ENCODE results near the gene VWF. TPM values are rescaled to one million over a fixed set of nuclear protein-coding genes. Genes with fewer than 3 reads are reported as not detected.

The VWF gene
- total RNA-seq, 2 donors from 2014 or later, result 164 to 251 TPM

DNA sequence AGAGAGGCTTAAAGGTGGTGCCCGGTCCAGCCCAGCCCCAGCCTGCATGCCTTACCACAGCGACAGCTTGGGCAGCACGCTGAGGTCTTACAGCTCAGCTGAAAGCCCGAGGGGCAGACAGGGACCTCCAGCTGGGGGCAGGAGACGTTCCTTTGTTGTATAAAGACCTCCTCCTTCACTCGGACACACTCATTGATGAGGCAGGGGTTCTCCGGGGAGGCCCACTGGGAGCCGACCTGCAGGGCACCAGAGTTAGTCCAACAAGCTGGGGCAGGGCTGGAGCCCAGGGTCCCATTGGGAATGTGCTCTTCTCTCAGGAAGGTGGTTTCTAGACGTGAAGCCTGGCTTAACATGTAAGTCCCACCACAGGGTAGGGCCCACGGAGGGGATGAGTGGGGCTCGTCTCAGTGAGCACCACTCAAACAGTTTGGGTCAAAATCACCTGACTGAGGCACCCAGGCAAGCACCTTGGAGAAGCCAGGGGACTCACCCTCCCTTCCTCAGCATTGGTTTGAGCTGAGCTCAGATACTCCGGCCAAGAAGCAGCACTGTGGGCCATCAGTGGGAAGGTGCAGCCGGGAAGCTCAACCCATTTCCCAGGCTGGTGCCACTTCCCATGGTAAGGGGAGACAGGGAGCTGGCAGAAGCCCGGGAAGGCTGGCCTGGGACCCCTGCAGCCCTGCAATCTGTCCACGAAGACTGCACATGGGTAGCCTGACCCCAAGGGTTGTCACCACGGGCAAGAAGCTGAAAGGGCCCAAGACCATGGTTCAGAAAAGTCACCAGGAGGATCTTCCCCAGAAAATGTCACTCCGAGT, 155.1 kb downstream of the VWF start:
- H3K4me3 ChIP-seq, result no peak overlapping the region
- no peaks in the 10 kb centered on the region for H3K4me1 ChIP-seq (ENCODE audit: control insufficient read depth in 1 of 2, low read depth in 2 of 2)
- no peak overlapping the region for H3K27ac ChIP-seq
- DNase-seq (ENCODE audit: low spot score) (no peak), ATAC-seq (ENCODE audit: insufficient number of reproducible peaks, low FRiP score, low read depth) (no peak)
- TF ChIP-seq, protein P1, sequence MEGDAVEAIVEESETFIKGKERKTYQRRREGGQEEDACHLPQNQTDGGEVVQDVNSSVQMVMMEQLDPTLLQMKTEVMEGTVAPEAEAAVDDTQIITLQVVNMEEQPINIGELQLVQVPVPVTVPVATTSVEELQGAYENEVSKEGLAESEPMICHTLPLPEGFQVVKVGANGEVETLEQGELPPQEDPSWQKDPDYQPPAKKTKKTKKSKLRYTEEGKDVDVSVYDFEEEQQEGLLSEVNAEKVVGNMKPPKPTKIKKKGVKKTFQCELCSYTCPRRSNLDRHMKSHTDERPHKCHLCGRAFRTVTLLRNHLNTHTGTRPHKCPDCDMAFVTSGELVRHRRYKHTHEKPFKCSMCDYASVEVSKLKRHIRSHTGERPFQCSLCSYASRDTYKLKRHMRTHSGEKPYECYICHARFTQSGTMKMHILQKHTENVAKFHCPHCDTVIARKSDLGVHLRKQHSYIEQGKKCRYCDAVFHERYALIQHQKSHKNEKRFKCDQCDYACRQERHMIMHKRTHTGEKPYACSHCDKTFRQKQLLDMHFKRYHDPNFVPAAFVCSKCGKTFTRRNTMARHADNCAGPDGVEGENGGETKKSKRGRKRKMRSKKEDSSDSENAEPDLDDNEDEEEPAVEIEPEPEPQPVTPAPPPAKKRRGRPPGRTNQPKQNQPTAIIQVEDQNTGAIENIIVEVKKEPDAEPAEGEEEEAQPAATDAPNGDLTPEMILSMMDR (IDR thresholded peaks at IDR 0.05), result no peak
- no peaks in the 10 kb centered on the region for H3K27me3 ChIP-seq (replicated peaks; ENCODE audit: insufficient read depth)
- no peaks in the 10 kb centered on the region for H3K9me3 ChIP-seq
- H3K36me3 ChIP-seq, result no peaks in the 10 kb centered on the region

- ATAC-seq (ENCODE audit: insufficient number of reproducible peaks, low FRiP score, low read depth), result no peak
- Histone ChIP-seq H3K27ac (no peak overlapping the region), H3K27me3 (replicated peaks; ENCODE audit: insufficient read depth) (no peaks in the 10 kb centered on the region), H3K36me3 (no peaks in the 10 kb centered on the region), H3K4me1 (ENCODE audit: control insufficient read depth in 1 of 2, low read depth in 2 of 2) (no peaks in the 10 kb centered on the region), H3K9me3 (no peaks in the 10 kb centered on the region), H3K4me3 (no peak overlapping the region)
- TF ChIP-seq, protein P1 (IDR thresholded peaks at IDR 0.05), result no peak
- no peak for DNase-seq (ENCODE audit: low spot score)
These were observed 156.6 kb downstream of the VWF start for GRCh38 chr12:5967645-5968415.

- Histone ChIP-seq H3K4me1 (ENCODE audit: control insufficient read depth in 1 of 2, low read depth in 2 of 2) (no peaks in the 10 kb centered on the region), H3K27ac (no peak overlapping the region), H3K4me3 (no peak overlapping the region), H3K27me3 (replicated peaks; ENCODE audit: insufficient read depth) (no peaks in the 10 kb centered on the region), H3K9me3 (no peaks in the 10 kb centered on the region), H3K36me3 (no peaks in the 10 kb centered on the region)
- TF ChIP-seq, protein P1 (IDR thresholded peaks at IDR 0.05), result no peak
- ATAC-seq (ENCODE audit: insufficient number of reproducible peaks, low FRiP score, low read depth), result no peak
- DNase-seq (ENCODE audit: low spot score), result no peak
These were observed 157.9 kb downstream of the VWF start for GRCh38 chr12:5966486-5967095.

GRCh38 chr12:5965950-5966383, 158.5 kb downstream of the VWF start:
- TF ChIP-seq, protein P1 (IDR thresholded peaks at IDR 0.05), result peak; percentile 70
- Histone ChIP-seq H3K36me3 (no peaks in the 10 kb centered on the region), H3K27me3 (replicated peaks; ENCODE audit: insufficient read depth) (no peaks in the 10 kb centered on the region), H3K4me1 (ENCODE audit: control insufficient read depth in 1 of 2, low read depth in 2 of 2) (no peaks in the 10 kb centered on the region), H3K27ac (no peak overlapping the region), H3K4me3 (no peak overlapping the region), H3K9me3 (no peaks in the 10 kb centered on the region)
- DNase-seq (ENCODE audit: low spot score) (no peak), ATAC-seq (ENCODE audit: insufficient number of reproducible peaks, low FRiP score, low read depth) (no peak)
